LoVo (cell line): ENCODE data around the gene ADORA2B.
"Not testable (repeated sequence)": the region's sequence is repeated elsewhere in the genome, so short reads cannot be mapped to it uniquely, and the experiment has no call there.

Experiments used
- DNase-seq: peaks from one replicate; pipeline ENCODE4 v3.0.0-alpha.2; 2016; ENCODE audit warnings: low spot score

The ADORA2B gene

DNA sequence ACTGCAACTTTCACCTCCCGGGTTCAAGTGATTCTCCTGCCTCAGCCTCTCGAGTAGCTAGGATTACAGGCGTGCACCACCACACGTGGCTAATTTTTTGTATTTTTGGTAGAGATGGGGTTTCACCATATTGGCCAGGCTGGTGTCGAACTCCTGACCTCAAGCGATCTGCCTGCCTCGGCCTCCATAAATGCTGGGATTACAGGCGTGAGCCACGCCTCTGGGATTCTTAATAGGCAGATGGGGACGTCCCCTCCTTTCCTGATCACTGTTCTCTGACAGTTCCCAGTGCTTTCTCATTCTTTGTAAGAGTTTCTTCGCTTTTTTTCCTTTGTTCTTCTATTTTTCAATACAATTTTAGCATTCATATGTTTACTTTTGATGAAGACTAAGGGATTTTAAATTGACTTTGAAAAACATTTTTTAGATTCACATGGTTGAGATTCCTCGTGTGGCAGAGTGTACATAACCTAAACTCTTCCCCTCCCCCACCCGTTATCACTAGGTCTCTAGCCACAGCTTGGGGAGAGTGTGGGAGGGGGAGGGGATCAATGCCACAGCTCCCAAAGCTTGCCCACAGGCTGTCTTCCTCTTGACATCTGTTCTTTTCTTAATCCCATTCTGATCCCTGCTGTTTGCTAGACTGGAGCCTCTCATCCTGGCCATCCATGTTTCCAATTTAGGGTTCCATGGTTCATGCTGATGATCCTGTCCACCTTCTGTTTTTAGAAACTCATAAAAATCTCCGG is 11.0 kb downstream of the ADORA2B start:
- DNase-seq = no peak

DNA sequence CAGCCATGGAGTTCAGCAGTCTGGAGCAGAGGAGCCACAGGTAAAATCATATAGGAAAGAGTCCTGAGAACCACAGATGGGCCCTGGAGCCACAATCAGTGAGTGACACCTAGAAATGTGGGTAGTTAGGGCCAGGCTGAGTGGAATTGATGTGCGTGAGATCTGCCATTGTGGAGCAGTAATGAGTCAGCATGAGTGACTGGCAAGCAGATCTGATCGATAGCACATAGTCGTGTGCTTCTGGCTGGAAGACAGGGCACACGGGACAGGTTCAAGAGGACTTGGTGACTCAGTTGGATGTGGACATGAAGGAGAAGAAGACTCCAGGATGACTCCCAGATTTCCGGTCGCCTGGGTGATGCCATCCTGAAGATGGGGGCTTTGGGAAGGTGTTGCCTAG is 12.3 kb downstream of the ADORA2B start:
- no peak for DNase-seq

DNA sequence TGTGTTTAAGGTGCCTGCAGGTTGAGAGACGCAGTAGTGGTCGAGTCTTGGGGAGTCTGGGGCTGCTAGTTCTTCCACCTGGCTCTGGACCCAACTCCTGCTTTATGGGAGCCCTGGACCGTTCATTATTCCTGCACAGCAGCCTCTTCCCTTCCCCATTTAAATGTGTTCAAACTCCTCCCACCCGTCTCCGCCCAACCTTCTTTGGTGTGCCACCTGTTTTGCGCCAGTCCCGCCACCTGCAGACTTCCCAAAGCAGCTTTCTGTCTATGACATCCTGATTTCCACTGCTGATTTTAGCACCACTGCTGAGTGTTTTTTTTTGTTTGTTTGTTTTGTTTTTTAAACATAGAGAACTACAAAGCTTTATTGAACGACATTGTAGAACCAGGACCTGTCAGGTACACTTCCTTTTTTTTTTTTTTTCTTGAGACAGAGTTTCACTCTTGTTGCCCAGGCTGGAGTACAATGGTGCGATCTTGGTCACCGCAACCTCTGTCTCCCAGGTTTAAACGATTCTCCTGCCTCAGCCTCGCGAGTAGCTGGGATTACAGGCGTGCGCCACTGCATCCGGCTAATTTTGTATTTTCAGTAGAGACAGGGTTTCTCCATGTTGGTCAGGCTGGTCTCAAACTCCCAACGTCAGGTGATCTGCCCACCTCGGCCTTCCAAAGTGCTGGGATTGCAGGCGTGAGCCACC is 12.8 kb downstream of the ADORA2B start:
- no peak for DNase-seq

DNA sequence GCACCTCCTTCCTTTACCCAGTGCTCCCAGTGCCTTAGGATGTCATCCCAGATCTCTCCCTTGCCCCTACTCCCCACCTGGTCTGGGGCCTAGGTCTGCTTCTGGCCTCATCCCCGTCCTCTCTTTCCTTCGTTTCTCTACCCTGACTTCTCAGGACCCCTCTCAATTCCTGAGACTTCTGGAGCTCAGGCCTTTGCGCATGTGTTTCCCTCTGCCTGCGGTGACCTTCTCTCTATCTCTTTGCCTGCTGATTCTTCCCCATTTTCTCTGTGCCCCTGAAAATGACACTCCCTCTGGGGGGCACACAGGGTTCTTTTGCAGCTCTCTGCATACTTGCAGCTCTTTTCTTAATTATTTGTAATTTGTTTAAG is 13.5 kb downstream of the ADORA2B start:
- no peak for DNase-seq

DNA sequence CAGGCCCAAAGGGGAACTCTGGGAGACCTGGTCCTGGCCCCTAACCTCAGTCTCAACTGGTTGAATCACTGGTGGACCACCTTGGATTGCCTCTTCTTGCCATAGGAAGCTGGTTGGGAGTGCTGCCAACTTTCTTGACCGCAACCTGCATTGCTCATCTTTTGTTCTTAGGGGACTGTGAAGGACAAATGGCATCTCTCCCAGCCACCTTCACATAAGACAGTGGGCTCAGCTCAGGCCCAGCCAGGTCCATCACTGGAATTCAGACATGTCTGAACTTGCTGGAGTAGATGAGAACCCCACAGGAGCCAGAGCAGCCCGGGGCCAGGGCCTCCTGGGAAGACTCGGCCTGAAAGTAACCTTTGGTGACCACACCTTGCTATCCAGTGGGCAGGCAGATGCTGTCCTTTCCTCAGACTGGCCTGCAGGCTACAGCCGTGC is 18.8 kb downstream of the ADORA2B start:
- peak; percentile 75 for DNase-seq

DNA sequence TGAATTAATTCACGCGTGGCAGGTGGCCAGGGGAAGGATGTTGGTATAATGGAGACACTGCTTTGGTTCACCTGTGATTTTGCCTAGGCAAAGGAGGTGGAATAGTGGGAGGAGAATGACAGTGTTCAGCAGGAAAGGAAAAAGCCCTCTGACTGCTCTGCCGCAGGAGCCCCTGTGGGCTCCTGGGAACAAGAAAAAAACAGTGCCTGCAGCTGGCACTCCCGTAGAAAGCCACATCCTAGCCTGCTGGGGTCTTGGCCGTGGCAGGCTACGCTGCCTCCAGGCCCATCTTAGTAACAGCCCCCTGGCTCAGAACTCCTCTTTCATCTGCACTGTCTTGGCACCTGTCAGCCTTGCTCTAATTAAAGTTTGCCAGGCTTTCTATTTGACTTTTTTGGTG is 20.6 kb downstream of the ADORA2B start:
- no peak for DNase-seq

DNA sequence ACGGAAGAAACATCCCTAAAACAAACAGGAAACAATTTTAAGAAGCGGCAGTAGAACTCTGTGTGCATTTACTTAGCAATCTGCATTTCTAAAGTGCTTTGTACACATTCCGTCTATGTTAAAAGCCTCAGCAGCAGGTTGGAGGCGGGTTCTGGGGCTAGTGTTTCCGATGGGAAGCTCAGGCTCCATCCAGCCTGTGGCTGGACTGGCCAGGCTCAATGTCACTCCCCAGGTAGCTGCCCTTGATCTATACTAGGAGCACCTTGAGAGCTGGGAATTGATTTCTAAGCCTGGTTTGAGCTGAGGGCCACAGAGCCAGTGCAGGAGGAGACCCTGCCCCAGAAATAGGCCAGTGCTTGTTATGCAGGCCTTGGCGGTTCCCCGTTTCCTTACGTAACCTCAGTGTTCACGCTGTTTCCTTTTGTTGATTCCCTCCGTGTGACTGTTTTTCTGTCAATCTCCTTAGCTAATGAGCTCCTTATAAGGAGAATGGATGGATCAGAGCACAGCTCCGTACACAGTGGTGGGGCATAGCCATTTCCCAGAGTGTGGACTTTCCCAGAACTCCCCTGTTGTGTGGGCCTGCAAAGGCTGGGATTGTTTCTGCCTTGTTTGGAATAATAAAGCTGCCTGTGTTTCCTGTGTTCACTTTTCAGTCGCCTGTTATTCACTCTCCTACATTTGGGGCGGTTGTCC is 21.4 kb downstream of the ADORA2B start:
- no peak for DNase-seq

DNA sequence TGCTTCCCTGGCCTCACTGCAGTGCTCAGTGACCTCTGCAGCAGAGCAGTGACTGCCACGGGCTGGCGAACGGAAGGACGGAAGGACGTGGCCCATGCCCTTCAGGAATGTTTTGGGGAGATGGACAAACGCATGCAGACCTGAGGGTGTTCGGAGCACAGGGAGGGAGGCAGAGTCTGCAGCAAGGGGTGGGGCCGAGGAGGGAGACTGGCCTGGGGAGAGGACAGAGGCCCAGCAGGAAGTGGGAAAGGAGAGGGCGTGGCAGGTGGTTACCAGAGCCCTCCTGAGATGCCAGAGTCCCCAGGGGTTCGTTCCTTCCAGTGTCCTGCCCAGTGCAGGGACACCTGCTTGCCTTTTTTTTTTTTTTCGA is 21.9 kb downstream of the ADORA2B start:
- DNase-seq = peak; percentile 90

DNA sequence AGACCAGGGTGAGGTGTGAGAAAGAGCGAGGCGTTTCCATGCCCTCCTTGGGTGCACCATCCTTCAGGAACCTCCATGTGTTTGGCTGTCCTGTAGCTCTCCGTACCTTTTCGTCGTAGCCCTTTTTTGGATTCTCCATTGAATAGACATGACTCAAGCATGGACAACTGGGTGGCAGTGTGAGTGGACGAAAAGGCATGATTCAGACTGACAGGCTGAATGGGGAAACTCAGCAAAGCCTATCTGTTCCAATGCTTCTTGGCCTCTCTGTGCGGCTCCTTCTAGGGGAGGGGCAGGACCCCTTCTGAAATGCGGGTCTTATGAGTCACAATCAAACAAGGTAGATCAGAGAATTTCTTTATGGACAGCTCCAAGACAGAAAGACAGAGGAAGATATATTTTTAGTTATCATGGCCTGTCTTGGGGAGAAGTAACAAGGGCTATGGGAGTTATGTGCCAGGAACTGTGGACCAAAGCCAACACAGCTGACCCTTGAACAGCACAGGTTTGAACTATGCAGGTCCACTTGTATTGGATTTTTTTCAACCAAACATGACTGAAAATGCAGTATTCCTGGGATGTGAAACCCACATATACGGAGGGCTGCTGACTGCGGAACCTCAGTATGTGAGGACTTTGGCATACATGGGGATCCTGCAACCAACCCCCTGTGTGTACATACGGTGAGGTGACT is 22.9 kb downstream of the ADORA2B start:
- DNase-seq = no peak

DNA sequence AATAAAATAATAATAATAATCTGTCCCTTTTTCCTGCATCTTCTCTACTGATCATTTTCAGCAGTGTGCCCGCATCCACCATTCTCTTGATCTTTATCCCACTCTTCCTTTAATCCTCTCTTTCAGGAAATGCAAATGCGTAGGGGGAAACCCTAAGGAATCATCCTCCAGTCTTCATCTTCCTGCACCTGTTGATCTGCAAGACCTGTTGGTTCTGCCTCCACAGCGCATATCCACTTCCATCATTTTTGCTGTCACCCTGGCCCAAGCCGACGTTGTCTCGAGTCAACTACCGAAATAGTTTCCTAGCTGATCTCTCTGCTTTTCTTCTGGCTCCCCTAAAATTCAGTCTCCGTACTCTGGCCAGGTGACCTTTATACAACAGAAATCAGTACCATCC is 24.5 kb downstream of the ADORA2B start:
- DNase-seq = no peak

DNA sequence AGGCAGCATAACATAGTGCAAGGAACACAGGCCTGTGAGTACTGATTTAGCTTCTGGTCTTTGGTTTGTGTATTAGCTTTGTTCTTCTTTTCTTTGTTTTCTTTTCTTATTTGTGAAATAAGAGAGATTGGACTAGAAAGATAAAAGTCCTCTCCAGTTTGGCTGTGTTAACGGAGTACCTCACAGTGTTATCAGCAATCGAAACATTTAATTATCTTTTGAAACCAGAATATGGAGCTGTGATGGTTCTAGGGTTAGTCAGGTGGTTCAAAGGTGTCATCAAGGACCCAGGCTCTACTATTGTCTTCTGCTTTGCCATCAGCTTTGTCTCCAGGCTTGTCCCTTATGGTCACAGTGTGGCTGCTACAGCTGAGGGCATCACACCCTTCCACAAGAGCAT is 25.6 kb downstream of the ADORA2B start:
- no peak for DNase-seq

DNA sequence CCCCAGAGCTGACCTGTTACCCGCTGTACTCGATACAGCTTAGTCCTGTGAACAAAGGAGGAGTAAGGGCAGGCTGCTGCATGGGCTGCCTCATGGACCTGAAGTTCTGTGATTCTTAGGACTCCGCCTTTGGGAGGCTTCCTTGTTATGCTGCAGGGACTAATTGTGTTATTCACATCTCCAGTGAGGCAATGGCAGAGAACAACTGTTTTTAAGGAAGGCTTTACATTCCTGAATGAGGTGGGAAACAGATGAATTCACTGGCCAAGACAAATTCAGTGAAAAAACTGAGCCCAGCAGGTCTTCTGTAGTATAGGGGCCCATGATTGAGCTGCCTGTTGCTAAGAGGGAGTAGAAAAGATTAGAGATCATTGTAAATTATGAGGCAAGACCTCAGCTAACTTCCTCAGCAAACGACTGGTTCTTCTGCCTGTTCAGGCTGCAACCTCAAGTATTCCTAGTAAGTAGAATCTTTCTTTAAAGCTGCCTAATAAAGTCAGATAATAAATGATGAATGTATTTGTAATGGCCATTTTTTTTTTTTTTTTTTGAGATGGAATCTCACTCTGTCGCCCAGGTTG is 26.3 kb downstream of the ADORA2B start:
- DNase-seq = no peak

DNA sequence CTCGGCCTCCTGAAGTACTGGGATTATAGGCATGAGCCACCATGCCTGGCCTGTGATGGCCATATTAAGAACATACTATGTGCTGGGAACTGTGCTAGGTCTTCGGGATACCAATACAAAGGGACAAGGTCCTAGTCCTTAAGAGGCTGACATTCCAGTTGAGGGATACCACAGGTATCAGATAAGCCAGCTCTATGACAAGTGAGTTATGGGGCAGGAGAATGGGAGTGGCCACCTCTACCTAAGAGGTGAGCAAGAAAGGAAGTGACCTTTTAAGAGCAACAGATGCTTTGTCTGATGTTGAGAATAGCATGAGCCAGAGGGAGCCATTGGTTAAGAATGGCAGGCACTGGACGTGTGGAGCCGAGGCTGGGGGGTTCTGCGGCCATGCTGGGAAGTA is 27.0 kb downstream of the ADORA2B start:
- no peak for DNase-seq

DNA sequence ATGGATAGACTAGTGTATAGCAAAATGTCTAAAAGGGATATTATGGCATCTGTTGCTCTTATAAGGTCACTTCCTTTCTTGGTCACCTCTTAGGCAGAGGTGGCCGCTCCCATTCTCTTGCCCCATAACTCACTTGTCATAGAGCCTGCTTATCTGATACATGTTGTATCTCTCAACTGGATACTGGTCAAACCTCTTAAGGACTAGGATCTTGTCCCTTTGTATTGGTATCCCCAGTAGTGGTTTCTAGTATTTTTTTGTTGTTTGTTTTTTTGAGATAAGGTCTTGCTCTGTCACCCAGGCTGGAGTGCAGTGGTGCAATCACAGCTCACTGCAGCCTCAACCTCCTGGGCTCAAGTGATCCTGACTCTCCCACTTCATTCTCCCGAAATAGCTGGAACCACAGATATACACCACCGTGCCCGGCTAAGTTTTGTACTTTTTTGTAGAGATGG is 27.6 kb downstream of the ADORA2B start:
- DNase-seq = no peak

DNA sequence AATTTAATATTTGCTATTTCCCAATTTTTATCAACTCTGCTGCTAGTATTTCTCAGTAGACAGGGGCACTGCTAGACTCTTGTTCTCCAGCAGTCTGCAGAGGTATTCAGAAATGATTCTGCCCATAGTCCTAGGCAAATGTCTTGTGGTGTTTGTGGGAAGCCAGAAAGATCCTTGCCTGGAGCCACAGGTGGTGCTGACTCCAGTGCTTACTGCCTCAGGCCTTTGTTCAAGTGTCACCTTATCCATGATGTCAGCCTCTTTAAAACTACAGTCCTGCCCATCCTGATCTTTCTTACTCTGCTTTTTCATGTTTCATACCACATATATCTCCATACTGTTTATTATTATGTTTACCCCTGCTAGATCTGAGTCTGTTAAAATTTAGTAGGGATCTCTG is 28.1 kb downstream of the ADORA2B start:
- no peak for DNase-seq

DNA sequence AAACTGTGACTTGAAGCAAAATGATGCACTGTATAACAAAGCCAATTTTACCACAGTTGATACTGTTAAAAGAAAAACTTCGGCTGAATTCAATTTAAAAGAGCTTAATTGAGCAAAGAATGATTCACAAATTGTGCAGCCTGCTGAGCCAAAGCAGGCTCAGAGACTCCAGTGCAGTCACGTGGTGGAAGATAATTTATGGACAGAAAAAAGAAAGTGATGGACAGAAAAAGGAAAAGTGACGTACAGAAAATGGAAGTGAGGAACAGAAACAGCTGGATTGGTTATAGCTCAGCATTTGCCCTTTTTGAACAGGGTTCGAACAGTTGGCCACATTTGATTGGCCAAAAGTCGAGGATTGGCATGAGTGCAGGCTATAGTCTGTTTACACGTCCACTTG is 28.9 kb downstream of the ADORA2B start:
- no peak for DNase-seq

DNA sequence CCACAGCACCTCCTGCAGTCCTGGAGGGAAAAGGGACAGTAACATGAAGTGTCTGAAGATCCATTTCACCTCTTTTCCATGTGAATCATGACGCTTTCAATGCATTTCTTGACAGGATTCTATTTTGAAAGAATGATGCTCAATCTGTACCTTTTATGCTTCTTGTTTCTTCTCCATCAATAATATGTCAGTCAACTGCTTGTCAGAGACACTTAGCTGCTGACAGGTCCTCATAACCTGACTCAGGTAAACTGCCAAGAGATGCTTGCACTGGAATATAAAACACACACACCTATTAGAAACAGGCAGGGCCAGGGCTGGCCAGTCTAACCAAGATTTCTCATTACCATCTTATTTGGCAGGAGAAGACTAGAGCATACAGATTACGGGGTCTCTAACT is 33.0 kb downstream of the ADORA2B start:
- no peak for DNase-seq

DNA sequence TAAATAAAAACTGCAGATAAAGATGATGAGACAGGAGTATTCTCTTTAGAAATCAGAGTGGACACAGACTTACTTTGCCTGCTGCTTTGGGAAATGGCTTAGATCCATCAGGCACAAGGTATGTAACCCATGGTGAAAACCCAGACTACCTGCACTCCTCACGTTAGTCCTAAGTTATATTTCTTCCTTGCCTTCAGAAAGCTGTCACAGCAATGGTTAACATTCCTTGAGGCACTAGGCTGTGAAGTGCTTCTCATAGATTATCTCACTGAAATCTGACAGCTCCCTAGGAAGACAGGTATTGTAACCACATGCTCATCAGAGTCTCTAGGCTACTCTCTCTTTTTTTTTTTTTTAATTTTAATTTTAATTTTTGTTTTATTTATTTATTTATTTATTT is 33.7 kb downstream of the ADORA2B start:
- no peak for DNase-seq

DNA sequence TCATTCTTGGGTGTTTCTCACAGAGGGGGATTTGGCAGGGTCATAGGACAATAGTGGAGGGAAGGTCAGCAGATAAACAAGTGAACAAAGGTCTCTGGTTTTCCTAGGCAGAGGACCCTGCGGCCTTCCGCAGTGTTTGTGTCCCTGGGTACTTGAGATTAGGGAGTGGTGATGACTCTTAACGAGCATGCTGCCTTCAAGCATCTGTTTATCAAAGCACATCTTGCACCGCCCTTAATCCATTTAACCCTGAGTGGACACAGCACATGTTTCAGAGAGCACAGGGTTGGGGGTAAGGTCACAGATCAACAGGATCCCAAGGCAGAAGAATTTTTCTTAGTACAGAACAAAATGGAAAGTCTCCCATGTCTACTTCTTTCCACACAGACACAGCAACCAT is 34.1 kb downstream of the ADORA2B start:
- not testable (repeated sequence) for DNase-seq

DNA sequence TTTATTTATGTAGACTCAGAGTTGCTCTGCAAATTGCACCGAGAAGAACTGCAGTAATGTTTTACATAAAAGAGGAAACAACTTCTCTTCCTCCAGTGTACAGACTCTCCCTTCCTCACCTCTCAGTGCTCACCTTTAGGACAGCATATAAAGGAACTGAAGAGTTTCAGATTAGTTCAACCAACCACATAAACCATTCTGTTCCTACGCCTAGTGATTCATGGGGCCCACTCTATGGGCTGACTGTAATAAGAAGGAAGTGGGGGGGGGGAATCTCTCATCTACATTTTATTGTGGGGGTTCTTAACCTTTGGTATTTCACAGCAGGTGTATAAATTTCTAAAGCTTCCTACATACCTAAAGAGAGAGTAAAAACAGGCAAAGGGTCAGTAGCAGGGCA is 36.3 kb downstream of the ADORA2B start:
- DNase-seq = peak; percentile 41

DNA sequence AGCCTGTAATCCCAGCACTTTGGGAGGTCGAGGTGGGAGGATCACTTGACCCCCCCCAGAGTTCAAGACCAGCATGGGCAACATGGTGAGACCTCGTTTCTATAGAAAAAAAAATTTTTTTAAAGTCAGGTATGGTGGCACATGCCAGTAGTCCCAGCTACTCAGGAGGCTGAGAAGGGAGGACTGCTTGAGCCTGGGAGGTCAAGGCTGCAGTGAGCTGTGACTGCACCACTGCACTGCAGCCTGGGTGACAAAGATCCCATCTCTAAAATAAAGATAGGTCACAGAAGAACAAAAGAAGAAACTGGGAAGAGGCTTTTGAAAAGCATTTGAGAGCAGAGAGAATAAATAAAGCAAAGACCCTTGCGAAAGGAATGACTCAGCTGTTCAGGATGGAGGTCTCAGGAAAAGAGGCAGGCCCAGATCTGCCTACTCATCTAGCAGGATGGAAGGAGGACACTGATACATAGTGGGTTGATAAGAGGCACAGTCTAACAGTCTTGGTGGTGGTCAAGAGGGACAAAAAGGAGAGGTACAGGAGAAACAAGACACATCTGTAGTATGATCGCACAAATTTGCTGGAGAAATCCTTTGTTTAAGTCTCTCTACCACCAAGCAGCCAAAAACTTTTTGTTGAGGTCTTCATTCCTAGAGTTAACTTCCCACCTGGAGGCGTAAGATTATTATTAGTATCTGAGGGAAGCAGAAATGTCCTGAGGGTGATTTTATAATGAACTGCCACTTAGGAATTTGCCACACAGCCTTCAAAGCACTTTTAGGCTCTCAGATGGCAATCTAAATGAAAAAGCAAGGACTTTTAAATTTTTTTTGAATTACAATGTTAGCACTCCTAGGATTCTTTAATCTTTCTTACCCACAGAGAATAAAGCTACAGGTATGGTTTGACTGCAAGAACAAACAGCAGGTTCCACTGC is 37.0 kb downstream of the ADORA2B start:
- DNase-seq = no peak
